NCI-H1092 treated with DMSO at 0.1 percent for 48 hours (cell line): ENCODE measurements around the gene AKIRIN2.

Source experiments
- DNase-seq: peaks from one replicate; lab custom pipeline; 2025; lab: John Stamatoyannopoulos, UW

The AKIRIN2 gene

GRCh38 chr6:87701676-87702588 lies at the start of gene AKIRIN2:
Gene AKIRIN2 (minus strand): TSS chr6:87702233. CDS start chr6:87701684, 549 bp downstream.
- peak; percentile 95 for DNase-seq

- DNase-seq: no peak
Measured at GRCh38 chr6:87747646-87748045, 45.6 kb upstream of the AKIRIN2 start.

- DNase-seq: no peak
Measured at GRCh38 chr6:87745966-87746721, 44.1 kb upstream of the AKIRIN2 start.

DNA sequence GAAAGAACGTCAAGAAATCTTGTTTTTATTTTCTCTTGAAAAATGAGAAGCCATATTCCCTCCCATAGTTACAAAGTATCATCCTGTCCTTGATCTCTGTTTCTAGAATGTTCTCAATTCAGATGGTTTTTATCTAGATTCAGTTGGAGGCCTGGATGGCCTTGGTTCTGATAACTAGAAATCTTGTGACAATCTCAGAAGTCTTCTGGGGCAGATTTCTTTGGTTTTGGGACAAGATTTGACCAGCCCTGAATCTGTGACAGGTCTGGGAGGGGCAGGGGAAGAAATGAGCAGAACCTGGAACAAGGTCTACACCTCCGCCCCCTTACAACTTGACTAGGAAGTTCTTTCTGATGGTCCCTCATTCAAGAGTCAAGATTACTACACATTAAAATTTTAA lies 41.4 kb upstream of the AKIRIN2 start:
- DNase-seq: no peak

DNA sequence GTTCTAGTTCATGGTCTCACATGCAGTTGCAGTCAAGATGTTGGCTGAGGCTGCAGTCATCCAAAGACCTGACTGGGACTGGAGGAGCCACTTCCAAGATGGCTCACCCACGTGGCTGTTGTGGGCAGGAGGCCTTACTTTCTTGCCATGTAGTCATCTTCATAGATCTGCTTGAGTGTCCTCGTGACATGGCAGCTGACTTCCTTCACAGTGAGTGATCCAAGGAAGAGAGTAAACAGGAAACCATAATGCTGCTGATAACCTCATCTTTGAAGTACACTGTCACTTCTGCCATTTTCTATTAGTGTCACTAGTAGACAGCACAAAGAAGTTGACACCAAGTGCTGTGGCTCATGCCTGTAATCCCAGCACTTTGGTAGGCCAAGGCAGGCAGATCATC lies 40.1 kb upstream of the AKIRIN2 start:
- DNase-seq: no peak

- DNase-seq: no peak
Measured at GRCh38 chr6:87741001-87741650, 39.1 kb upstream of the AKIRIN2 start.

- no peak for DNase-seq
Measured at GRCh38 chr6:87738744-87739143, 36.7 kb upstream of the AKIRIN2 start.

DNA sequence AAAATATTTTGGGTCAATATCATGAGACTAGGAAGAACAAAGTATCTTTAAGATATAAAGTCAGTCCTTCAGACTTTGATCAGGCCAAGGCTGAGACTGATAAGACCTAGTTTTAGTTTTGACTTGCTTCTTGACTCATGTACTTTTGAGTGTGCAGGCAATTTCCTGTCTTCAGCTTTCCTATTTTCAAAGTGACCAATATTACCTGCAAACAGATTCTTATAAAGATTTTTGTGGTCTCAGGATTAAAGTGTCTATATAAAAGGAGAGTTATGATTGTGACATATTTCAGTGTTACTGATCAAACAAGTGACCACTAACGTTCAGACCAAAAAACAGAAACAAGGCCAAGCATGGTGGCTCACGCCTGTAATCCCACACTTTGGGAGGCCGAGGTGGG lies 36.0 kb upstream of the AKIRIN2 start:
- no peak for DNase-seq

DNA sequence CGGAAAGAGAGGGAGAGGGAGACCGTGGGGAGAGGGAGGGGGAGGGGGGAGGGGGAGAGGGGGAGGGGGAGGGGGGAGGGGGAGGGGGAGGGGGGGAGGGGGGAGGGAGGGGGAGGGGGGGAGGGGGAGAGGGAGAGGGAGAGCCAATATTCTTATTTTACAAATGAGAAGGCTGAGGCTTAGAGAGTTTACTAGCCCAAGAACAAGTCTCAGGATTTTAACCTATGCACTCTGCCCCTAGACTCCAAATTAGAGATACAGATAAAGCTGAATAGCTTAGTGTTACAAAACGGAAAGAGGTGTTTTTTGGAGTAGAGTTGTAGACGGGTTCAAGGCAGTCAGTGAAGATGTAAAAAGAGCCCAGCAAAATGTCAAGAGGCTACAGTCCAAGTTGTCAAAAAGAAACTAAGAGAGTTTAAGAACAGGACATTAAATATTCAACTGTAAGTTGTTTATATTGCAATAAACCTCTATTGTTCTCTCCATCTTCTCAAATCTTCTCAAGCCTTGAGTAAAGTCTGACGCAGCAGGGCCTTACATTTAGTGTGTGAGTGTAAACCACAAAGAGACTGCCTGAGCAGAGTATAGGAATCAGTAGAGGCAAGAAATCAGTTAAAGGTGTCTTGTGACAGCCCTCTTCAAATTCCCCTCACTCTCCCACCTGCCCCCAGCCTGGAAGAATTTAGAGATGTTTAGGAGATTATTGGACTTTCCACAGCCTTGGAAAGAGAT lies 34.9 kb upstream of the AKIRIN2 start:
- DNase-seq: no peak

GRCh38 chr6:87731818-87732661 lies 30.0 kb upstream of the AKIRIN2 start:
- peak; percentile 69 for DNase-seq

GRCh38 chr6:87731080-87731479 lies 29.0 kb upstream of the AKIRIN2 start:
- DNase-seq: no peak

- DNase-seq: peak; percentile 11
Measured at GRCh38 chr6:87729965-87730719, 28.1 kb upstream of the AKIRIN2 start.

- DNase-seq: no peak
Measured at GRCh38 chr6:87728706-87729105, 26.7 kb upstream of the AKIRIN2 start.

- no peak for DNase-seq
Measured at GRCh38 chr6:87724983-87725811, 23.2 kb upstream of the AKIRIN2 start.

DNA sequence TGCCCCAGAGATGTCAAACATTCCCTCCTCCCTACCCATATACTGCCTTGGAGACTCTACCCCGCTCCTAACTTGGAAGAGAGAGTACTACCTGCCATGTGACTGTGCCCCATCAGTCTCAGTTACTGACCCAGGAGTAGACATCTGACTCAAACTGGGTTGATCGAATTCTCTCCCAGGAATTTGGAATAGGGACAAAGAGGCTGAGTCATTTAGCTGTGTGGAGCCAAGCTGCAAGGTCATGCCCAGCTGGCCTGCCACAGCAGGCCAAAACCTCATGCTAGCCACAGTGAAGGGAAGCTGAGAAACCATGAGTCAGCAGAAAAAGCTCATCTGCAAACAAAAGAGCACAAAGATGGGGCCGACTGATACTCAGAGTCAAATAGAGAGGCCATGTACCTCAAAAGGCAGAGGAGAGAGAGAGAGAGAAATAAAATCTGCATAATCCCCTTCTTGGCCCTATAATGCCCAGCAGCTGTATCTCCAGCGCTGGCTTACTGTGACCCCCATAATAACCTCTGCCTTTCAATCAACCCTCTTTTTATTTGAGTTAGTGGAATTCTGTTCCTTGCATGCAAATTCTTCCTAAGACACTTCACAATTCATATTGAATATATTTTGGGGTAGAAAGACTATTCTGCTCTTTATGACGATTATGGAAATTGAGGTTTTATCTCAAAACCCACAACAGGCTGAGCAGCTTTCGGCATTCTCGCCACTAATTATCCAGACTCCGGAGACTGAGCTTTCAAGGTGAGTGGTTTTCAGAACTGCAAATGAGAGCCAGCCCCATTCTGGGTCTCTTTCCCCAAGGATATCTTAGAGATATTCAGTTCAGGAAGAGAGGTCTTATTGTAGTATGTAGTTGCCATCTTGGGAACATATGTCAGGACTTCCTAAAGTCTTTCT lies 21.4 kb upstream of the AKIRIN2 start:
- DNase-seq: no peak

DNA sequence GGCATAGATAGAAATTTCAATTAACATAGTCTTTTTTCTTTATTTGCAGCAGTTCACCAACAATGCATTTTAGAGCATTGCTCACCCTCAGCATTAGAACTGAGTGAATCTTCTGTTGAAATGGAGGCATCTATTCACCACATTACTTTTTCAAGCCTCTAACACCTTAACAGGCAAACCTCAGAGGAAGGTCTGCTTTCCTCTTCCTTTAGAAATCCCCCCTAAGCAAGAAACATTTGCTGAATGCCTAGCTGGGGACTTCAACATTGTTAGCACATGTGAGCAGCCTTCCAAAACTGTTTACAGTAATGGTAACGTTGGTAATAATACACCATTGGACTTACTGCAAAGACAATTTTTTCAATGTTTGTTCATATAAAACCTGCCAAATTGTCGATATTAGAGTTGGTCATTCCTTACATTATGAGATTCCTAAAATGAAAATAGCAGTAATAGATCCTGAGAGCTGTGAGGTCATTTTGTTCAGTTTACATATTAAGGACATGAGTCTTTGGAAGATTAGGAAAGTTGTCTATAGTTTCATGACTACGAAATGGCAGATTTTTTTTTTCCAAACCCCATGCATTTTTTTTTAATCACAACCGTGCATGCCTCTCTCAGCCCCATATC lies 20.6 kb upstream of the AKIRIN2 start:
- no peak for DNase-seq

- DNase-seq: no peak
Measured at GRCh38 chr6:87721311-87721710, 19.3 kb upstream of the AKIRIN2 start.
